DND-41 (cell line): ENCODE results near the gene KRTCAP2.

Source experiments
- ATAC-seq: fragments of 200-7000 bp; cut with Tn5 transposase; 3 replicates; pipeline ENCODE4 v1.9.1; 2021; ENCODE audit warnings: low read depth; ENCODE audit not compliant: insufficient read depth
- DNase-seq: peaks from one replicate; pipeline ENCODE4 v3.0.0-alpha.2; 2020
- H2AFZ ChIP-seq: 2 replicates; pipeline ENCODE4 v1.6.0; 2012; ENCODE audit warnings: low read depth, low read length
- H3K27ac ChIP-seq: 2 replicates; pipeline ENCODE4 v1.5.1; 2012; ENCODE audit warnings: low read length, inconsistent platforms
- H3K27me3 ChIP-seq: fragments of 200-600 bp; sonication (generic); 2 replicates; pipeline ENCODE4 v1.6.0; 2012; ENCODE audit warnings: low read length, mild to moderate bottlenecking, inconsistent platforms; ENCODE audit not compliant: insufficient read depth, poor library complexity
- H3K36me3 ChIP-seq: 2 replicates; pipeline ENCODE4 v1.5.1; 2012; ENCODE audit warnings: low read length, inconsistent platforms; ENCODE audit not compliant: insufficient read depth
- H3K4me1 ChIP-seq: 2 replicates; pipeline ENCODE4 v1.5.1; 2012; ENCODE audit warnings: mild to moderate bottlenecking, low read length; ENCODE audit not compliant: insufficient read depth
- H3K4me2 ChIP-seq: 2 replicates; pipeline ENCODE4 v1.6.0; 2012; ENCODE audit warnings: mild to moderate bottlenecking, moderate library complexity, low read length, inconsistent platforms; ENCODE audit not compliant: insufficient read depth
- H3K4me3 ChIP-seq, 2 experiments: fragments of 200-600 bp in 1 of 2; shearing (Covaris generic) in 1 of 2; 2 replicates each; pipeline ENCODE4 v1.5.1; 2012 to 2016; ENCODE audit warnings: inconsistent platforms in 2 of 2, low read length in 2 of 2, mild to moderate bottlenecking in 2 of 2, low read depth in 1 of 2, moderate library complexity in 1 of 2
- H3K79me2 ChIP-seq: 2 replicates; pipeline ENCODE4 v1.6.0; 2012; ENCODE audit warnings: low read length, inconsistent platforms; ENCODE audit not compliant: insufficient read depth
- H3K9ac ChIP-seq: 2 replicates; pipeline ENCODE4 v1.6.0; 2012; ENCODE audit warnings: low read depth, mild to moderate bottlenecking, inconsistent platforms, low read length, moderate library complexity
- H3K9me3 ChIP-seq: 2 replicates; pipeline ENCODE4 v1.5.1; 2012; ENCODE audit warnings: low read length, moderate library complexity, mild to moderate bottlenecking, inconsistent platforms; ENCODE audit not compliant: insufficient read depth, severe bottlenecking
- H4K20me1 ChIP-seq: 2 replicates; pipeline ENCODE4 v1.6.0; 2012; ENCODE audit warnings: low read length; ENCODE audit not compliant: insufficient read depth
- EZH2 ChIP-seq: IDR thresholded peaks from 3 replicates; pipeline ENCODE4 v1.6.1; 2012; ENCODE audit warnings: borderline replicate concordance, low read depth, mild to moderate bottlenecking, moderate library complexity, low read length, inconsistent platforms; ENCODE audit not compliant: severe bottlenecking
- TF ChIP-seq, protein P1 (sequence below): IDR thresholded peaks from 2 replicates; pipeline ENCODE4 v1.5.1; 2012; ENCODE audit warnings: borderline replicate concordance, low read length, moderate library complexity, mild to moderate bottlenecking; ENCODE audit not compliant: poor library complexity, severe bottlenecking; ENCODE audit errors: extremely low read depth

KRTCAP2 gene

DNA sequence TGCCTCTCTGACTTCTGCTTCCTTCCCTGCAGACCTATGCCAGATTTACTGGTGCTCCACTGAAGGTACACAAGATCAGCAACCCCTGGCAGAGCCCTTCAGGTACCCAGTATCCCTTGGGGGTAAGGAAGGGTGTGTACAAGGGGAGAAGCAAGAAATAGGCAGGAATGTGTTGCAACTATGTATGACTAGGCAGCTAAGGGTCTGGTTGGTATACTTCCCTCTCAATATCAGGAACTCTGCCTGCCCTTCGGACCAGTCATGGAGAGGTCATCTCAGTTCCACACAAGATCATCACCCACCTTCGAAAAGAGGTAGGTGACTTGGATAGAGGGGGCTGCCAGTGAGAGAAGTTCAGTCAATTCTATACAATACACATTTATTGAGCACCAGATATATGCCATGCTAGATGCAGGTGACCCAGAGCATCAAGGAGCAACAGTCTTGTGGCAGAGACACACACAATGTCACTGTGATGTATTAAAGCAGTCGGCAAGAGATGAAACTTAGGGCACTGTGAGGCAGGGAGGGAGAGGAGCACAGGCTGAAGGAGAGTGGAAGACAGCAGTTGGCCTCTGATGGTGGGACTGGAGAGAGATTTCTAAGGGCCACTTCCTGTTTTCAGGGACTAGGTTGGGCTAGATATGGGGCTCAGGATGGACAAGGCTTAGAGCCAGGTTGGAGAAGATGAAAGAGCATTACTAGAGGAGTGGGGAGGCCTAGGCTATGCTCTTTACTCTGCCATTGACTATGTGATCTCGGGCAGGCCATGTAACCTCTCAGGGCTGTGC, 37.4 kb upstream of the KRTCAP2 start:
- H4K20me1 ChIP-seq, result no peaks in the 10 kb centered on the region
- H2AFZ ChIP-seq, result no peak overlapping the region
- H3K27me3 ChIP-seq, result no peaks in the 10 kb centered on the region
- H3K9me3 ChIP-seq, result no peaks in the 10 kb centered on the region
- H3K36me3 ChIP-seq, result peaks cover 18% of the 10 kb centered on the region
- no peak for TF ChIP-seq EZH2
- peak overlapping the region; percentile 86 for H3K4me2 ChIP-seq
- DNase-seq (no peak), ATAC-seq (no peak)
- H3K4me3 ChIP-seq, result peak overlapping the region in 1 of 2 experiments; percentile 88; a peak in 1 of 4 replicates
- H3K27ac ChIP-seq, result no peak overlapping the region
- H3K4me1 ChIP-seq, result peaks cover 33% of the 10 kb centered on the region
- H3K9ac ChIP-seq, result peak overlapping the region; percentile 75; the same call in 1 of the 2 replicates
- H3K79me2 ChIP-seq, result peaks cover 17% of the 10 kb centered on the region

DNA sequence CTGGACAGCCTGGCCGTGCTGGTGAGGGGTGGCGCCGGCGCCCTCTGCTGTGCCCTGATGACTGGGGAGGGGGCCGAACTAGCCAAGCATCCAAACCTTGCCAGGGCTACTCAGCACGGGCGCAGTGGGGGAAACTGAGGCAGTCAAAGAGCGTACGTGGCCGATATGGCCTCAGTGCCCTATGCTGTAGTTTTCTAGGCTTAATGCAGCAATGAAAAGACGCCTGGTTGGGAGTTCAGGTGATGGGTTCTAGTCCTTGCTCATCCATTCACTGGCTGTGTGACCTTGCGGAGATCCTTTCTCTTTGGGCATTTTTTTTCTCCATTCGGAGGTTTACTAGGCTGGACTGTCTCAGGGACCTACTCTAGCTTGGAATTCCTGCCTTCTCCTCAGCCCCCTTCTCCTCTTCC, 36.2 kb upstream of the KRTCAP2 start:
- no peaks in the 10 kb centered on the region for H3K27me3 ChIP-seq
- peak overlapping the region; percentile 81 for H3K27ac ChIP-seq
- ATAC-seq (no peak), DNase-seq (no peak)
- H3K4me2 ChIP-seq, result peak overlapping the region; percentile 86
- no peak for TF ChIP-seq EZH2
- TF ChIP-seq, protein P1, sequence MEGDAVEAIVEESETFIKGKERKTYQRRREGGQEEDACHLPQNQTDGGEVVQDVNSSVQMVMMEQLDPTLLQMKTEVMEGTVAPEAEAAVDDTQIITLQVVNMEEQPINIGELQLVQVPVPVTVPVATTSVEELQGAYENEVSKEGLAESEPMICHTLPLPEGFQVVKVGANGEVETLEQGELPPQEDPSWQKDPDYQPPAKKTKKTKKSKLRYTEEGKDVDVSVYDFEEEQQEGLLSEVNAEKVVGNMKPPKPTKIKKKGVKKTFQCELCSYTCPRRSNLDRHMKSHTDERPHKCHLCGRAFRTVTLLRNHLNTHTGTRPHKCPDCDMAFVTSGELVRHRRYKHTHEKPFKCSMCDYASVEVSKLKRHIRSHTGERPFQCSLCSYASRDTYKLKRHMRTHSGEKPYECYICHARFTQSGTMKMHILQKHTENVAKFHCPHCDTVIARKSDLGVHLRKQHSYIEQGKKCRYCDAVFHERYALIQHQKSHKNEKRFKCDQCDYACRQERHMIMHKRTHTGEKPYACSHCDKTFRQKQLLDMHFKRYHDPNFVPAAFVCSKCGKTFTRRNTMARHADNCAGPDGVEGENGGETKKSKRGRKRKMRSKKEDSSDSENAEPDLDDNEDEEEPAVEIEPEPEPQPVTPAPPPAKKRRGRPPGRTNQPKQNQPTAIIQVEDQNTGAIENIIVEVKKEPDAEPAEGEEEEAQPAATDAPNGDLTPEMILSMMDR, result peak; percentile 1
- H3K36me3 ChIP-seq, result peaks cover 10% of the 10 kb centered on the region
- peaks cover 17% of the 10 kb centered on the region for H3K79me2 ChIP-seq
- peak overlapping the region; percentile 77 to 88 for H3K4me3 ChIP-seq
- H3K9ac ChIP-seq, result peak overlapping the region; percentile 75
- no peaks in the 10 kb centered on the region for H3K9me3 ChIP-seq
- peaks cover 33% of the 10 kb centered on the region for H3K4me1 ChIP-seq
- H2AFZ ChIP-seq, result peak overlapping the region; percentile 92
- no peaks in the 10 kb centered on the region for H4K20me1 ChIP-seq

DNA sequence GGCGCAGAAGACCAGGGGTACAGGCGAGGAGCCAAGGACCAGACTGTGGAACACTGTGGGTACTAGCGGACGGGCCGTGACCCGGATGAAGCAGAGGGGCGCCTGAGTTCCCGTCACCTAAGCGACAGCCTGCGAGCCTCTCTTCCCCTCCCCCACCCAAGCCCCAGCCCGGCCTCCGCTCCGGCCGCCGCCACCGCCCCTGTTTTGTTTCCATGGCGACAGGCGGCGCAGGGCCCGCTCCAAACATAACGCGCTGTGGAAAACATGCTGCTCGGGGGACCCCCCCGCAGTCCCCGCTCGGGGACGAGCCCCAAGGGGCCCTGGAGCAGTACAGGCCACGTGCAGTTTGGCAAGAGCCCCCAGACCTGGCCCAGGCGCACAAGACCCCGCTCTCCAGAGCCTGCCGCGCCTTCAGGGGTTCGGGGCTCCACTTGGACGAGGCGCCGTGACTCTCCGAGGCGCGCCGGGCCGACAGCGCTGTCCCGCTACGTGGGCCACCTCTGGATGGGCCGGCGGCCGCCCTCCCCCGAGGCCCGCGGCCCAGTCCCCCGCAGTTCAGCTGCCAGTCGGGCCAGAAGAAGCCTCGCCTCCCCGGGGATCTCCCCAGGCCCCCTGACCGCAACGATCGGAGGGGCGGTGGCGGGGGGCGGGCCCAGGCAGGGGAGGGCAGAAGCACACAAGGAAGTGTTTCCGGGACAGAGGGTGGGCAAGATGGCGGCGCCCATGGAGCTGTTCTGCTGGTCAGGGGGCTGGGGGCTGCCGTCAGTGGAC, 35.6 kb upstream of the KRTCAP2 start, which contains the start of gene MTX1:
MTX1 (plus strand) TSS at position 155 of the 771 bp plus-strand sequence; CDS start at position 265, 110 bp downstream.
- peak; percentile 91 for DNase-seq
- ATAC-seq, result peak; percentile 91

More for the DNA sequence above, 35.6 kb upstream of the KRTCAP2 start, which contains the start of gene MTX1:
- H3K27me3 ChIP-seq, result no peaks in the 10 kb centered on the region
- peaks cover 33% of the 10 kb centered on the region for H3K4me1 ChIP-seq
- peaks cover 10% of the 10 kb centered on the region for H3K36me3 ChIP-seq
- H3K4me3 ChIP-seq, result peak within 1 kb of the TSS; percentile 77 to 88
- peaks cover 17% of the 10 kb centered on the region for H3K79me2 ChIP-seq
- H3K27ac ChIP-seq, result peak within 1 kb of the TSS; percentile 81
- peak within 1 kb of the TSS; percentile 86 for H3K4me2 ChIP-seq
- no peaks in the 10 kb centered on the region for H3K9me3 ChIP-seq
- TF ChIP-seq EZH2, result no peak
- TF ChIP-seq, protein P1, result peak; percentile 0
- H2AFZ ChIP-seq, result peak within 1 kb of the TSS; percentile 92
- no peaks in the 10 kb centered on the region for H4K20me1 ChIP-seq
- peak within 1 kb of the TSS; percentile 75 for H3K9ac ChIP-seq
